ENCODE results near the gene FBP2.

FBP2 gene

GRCh38 chr9:94554439-94555331 is 38.9 kb downstream of the FBP2 start, which contains the start of gene PCAT7:
PCAT7 (plus strand) TSS chr9:94555083.
- TF ChIP-seq, protein P1, sequence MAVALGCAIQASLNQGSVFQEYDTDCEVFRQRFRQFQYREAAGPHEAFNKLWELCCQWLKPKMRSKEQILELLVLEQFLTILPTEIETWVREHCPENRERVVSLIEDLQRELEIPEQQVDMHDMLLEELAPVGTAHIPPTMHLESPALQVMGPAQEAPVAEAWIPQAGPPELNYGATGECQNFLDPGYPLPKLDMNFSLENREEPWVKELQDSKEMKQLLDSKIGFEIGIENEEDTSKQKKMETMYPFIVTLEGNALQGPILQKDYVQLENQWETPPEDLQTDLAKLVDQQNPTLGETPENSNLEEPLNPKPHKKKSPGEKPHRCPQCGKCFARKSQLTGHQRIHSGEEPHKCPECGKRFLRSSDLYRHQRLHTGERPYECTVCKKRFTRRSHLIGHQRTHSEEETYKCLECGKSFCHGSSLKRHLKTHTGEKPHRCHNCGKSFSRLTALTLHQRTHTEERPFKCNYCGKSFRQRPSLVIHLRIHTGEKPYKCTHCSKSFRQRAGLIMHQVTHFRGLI (tag by site-specific recombination; IDR thresholded peaks at IDR 0.05), result no peak
- TF ChIP-seq, protein P2, sequence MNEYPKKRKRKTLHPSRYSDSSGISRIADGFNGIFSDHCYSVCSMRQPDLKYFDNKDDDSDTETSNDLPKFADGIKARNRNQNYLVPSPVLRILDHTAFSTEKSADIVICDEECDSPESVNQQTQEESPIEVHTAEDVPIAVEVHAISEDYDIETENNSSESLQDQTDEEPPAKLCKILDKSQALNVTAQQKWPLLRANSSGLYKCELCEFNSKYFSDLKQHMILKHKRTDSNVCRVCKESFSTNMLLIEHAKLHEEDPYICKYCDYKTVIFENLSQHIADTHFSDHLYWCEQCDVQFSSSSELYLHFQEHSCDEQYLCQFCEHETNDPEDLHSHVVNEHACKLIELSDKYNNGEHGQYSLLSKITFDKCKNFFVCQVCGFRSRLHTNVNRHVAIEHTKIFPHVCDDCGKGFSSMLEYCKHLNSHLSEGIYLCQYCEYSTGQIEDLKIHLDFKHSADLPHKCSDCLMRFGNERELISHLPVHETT (tag by site-specific recombination; IDR thresholded peaks at IDR 0.05), result no peak
- TF ChIP-seq ZNF19 (tag by site-specific recombination; IDR thresholded peaks at IDR 0.05; ENCODE audit: low read depth) (no peak), ZNF596 (tag by site-specific recombination; IDR thresholded peaks at IDR 0.05) (no peak), EGR2 (tag by site-specific recombination; IDR thresholded peaks at IDR 0.05; ENCODE audit: low read depth) (no peak), ZNF423 (tag by site-specific recombination; IDR thresholded peaks at IDR 0.05) (no peak), ZSCAN23 (tag by site-specific recombination; IDR thresholded peaks at IDR 0.05) (no peak), ZNF404 (tag by site-specific recombination; IDR thresholded peaks at IDR 0.05) (no peak), ZNF10 (tag by site-specific recombination; IDR thresholded peaks at IDR 0.05) (no peak), GLIS2 (tag by site-specific recombination; IDR thresholded peaks at IDR 0.05) (no peak), TSHZ1 (tag by site-specific recombination; IDR thresholded peaks at IDR 0.05; ENCODE audit: borderline replicate concordance) (no peak), REPIN1 (tag by site-specific recombination; IDR thresholded peaks at IDR 0.05; ENCODE audit: low read depth) (no peak), ZNF548 (tag by site-specific recombination; IDR thresholded peaks at IDR 0.05) (no peak), ZNF629 (tag by site-specific recombination; IDR thresholded peaks at IDR 0.05) (no peak), ZSCAN5A (tag by site-specific recombination; IDR thresholded peaks at IDR 0.05) (no peak), ZNF239 (tag by site-specific recombination; IDR thresholded peaks at IDR 0.05) (no peak)
- TF ChIP-seq, protein P3, sequence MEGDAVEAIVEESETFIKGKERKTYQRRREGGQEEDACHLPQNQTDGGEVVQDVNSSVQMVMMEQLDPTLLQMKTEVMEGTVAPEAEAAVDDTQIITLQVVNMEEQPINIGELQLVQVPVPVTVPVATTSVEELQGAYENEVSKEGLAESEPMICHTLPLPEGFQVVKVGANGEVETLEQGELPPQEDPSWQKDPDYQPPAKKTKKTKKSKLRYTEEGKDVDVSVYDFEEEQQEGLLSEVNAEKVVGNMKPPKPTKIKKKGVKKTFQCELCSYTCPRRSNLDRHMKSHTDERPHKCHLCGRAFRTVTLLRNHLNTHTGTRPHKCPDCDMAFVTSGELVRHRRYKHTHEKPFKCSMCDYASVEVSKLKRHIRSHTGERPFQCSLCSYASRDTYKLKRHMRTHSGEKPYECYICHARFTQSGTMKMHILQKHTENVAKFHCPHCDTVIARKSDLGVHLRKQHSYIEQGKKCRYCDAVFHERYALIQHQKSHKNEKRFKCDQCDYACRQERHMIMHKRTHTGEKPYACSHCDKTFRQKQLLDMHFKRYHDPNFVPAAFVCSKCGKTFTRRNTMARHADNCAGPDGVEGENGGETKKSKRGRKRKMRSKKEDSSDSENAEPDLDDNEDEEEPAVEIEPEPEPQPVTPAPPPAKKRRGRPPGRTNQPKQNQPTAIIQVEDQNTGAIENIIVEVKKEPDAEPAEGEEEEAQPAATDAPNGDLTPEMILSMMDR (tag by site-specific recombination; IDR thresholded peaks at IDR 0.05), result no peak
- Histone ChIP-seq H3K4me1 (ENCODE audit: control insufficient read depth, insufficient read depth, low read length) (no peaks in the 10 kb centered on the region), H3K27ac (ENCODE audit: extremely low read depth, low read depth, low read length) (no peak within 1 kb of the TSS), H3K4me3 (ENCODE audit: low read depth, low read length) (no peak within 1 kb of the TSS), H3K9me3 (ENCODE audit: control insufficient read depth, insufficient read depth, low read depth, low read length) (no peaks in the 10 kb centered on the region), H3K36me3 (ENCODE audit: control insufficient read depth in 2 of 2, insufficient read depth in 1 of 2, low read length in 2 of 2) (no peaks in the 10 kb centered on the region)
- CTCF ChIA-PET, result interaction anchor here (0.6 to 1.1 kb wide), 4 partner anchors 38 to 231 kb away, joined by 3 to 6 read pairs (median 4); no protein-coding TSS in a partner anchor
- POLR2A ChIA-PET, result no interaction called here
